AG09309 (cell line): Measurements from ENCODE around the gene FMR1.

Experiments
- DNase-seq: peaks from one replicate; pipeline ENCODE4 v3.0.0-alpha.2; 2010; ENCODE audit warnings: low read depth
- H3K4me3 ChIP-seq: 2 replicates; pipeline ENCODE4 v1.5.1; 2011; ENCODE audit warnings: mild to moderate bottlenecking, low read depth, low read length, moderate library complexity; ENCODE audit not compliant: control insufficient read depth
- TF ChIP-seq, protein P1 (sequence below): IDR thresholded peaks from 2 replicates; pipeline ENCODE4 v1.5.1; 2011; ENCODE audit warnings: mild to moderate bottlenecking, low read depth, low read length, inconsistent platforms; ENCODE audit not compliant: insufficient read depth, control insufficient read depth; ENCODE audit errors: missing control alignments

Gene FMR1

DNA sequence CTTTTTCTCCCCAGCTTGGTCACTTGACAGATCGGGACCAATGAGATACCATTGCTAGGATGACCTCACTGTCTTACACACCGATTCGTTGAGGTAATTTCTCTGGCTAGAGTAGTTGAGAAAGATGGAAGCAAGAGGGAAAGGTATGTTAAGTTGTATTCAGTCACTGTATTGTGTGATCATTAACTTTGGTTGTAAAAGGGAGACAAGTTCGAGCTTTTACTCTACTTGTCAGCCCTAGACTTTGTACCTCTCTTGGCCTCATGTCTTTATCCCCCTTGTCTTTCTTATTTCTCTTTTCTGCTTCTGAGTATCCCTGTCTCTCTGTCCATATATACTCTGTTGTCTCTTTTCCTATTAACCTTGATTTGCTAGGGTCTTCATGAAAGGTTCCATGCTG lies 15.5 kb downstream of the FMR1 start:
- no peak overlapping the region for H3K4me3 ChIP-seq
- DNase-seq = no peak
- TF ChIP-seq, protein P1, sequence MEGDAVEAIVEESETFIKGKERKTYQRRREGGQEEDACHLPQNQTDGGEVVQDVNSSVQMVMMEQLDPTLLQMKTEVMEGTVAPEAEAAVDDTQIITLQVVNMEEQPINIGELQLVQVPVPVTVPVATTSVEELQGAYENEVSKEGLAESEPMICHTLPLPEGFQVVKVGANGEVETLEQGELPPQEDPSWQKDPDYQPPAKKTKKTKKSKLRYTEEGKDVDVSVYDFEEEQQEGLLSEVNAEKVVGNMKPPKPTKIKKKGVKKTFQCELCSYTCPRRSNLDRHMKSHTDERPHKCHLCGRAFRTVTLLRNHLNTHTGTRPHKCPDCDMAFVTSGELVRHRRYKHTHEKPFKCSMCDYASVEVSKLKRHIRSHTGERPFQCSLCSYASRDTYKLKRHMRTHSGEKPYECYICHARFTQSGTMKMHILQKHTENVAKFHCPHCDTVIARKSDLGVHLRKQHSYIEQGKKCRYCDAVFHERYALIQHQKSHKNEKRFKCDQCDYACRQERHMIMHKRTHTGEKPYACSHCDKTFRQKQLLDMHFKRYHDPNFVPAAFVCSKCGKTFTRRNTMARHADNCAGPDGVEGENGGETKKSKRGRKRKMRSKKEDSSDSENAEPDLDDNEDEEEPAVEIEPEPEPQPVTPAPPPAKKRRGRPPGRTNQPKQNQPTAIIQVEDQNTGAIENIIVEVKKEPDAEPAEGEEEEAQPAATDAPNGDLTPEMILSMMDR = no peak

DNA sequence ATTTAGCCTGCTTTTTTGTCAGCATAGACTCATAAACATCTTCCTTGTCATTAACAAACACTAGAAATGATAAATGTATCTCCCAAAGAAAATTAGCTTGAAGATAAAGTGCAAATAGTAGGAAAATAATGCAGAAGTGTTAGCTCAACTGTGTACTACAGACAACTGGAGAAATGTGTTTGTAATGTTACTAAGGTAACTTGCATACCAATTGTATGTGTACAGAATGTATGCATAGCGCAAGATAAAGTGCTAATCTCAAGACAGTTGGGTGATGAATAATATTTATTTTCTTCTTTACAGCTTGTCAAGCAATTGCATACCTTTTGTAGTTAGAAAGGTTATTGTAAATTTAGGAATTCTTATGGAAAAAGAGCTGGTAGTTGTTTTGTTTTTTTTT lies 22.1 kb downstream of the FMR1 start:
- H3K4me3 ChIP-seq = no peak overlapping the region
- no peak for DNase-seq
- TF ChIP-seq, protein P1 = no peak

DNA sequence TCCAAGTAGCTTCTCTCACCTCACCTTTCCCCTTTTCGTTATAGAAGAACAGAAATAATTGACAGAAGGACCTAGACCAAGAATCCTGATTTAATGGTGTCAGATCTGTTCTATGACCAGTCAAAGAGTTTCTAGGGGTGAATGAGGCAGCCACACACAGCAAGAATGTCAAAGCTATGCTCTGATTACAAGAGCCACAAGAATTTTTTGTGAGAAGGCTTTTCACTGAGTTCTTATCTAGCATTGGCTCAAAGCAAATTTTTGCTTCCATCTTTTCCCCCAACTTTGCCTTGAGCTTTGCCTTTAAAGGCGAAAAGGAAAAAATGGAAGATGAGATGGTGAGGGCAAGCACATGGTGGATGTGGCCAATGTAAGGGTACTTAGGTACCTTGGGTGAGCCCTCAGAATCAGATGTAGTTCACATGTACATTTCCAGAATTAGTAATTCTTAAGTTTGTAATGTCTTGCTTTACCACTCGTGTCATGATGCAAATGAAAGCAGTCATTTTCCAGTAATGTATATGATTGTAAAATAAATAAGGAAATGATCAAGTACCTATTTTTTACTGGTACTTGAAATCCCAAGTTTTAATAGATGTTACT lies 23.5 kb downstream of the FMR1 start:
- no peak overlapping the region for H3K4me3 ChIP-seq
- TF ChIP-seq, protein P1 = no peak
- DNase-seq = no peak

DNA sequence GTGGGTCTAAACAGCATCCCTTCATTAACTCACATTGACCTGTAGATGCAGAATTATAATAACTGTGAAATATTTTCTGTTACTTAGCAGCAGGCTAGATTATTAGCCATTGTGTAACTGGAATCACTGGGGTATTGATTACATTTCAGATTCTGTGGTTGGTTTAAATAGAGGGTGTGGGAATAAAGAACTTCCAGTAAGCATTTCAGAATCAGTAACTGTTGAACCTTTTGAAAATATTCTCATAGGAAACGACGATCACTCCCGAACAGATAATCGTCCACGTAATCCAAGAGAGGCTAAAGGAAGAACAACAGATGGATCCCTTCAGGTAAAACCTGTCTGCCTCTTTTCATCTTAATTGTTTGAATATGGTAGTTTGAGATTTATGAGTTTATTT lies 33.6 kb downstream of the FMR1 start:
- no peak overlapping the region for H3K4me3 ChIP-seq
- TF ChIP-seq, protein P1 = no peak
- DNase-seq = no peak

DNA sequence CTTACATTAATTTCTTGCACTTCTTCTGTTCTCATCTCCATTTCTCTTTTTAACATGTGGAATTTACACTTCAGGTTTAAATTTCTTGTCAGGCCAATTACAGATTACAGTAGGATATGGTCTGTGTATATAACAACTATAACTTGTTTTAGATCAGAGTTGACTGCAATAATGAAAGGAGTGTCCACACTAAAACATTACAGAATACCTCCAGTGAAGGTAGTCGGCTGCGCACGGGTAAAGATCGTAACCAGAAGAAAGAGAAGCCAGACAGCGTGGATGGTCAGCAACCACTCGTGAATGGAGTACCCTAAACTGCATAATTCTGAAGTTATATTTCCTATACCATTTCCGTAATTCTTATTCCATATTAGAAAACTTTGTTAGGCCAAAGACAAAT lies 36.8 kb downstream of the FMR1 start:
- H3K4me3 ChIP-seq = no peak overlapping the region
- no peak for DNase-seq
- TF ChIP-seq, protein P1 = no peak

DNA sequence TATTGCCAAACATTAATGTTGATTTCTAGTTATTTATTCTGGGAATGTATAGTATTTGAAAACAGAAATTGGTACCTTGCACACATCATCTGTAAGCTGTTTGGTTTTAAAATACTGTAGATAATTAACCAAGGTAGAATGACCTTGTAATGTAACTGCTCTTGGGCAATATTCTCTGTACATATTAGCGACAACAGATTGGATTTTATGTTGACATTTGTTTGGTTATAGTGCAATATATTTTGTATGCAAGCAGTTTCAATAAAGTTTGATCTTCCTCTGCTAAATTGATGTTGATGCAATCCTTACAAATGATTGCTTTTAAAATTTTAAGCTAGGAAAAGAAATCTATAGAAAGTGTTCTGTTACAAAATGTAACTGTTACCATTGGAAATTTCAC lies 38.6 kb downstream of the FMR1 start:
- DNase-seq = no peak
- TF ChIP-seq, protein P1 = no peak
- no peak overlapping the region for H3K4me3 ChIP-seq

DNA sequence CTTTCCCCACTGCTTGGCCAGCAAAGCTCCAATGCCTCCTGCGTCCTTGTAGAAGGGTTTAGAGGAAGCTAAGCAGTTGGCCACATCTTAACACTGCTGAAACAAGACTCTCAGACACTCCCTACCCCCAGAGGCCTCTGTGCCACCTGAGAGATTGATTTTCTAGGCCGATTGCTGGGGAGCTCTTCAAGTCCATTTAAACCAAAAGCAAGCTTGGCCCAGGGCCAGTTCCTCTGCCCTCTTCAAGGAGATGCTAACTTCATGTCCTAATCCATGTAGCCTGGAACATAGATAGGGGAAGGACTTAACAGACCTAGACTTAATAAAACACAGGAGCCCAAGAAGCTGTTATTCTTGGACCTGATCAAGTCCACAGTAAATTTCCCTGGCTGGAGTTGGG lies 42.3 kb downstream of the FMR1 start:
- DNase-seq = no peak
- TF ChIP-seq, protein P1 = no peak
- H3K4me3 ChIP-seq = no peak overlapping the region
